Effector memory CD4-positive, alpha-beta T cell (primary cell): Measurements from ENCODE around the gene CLIC3.
A peak's percentile ranks its signal among the peaks of the same experiment; 100 is the strongest.

ENCODE experiments used
- DNase-seq, 3 donors: peaks; one replicate each; pipeline ENCODE4 v3.0.0-alpha.2; 2020
- H3K27ac ChIP-seq: 2 replicates; pipeline ENCODE4 v1.7.0; 2013; ENCODE audit warnings: mild to moderate bottlenecking, low read length, moderate library complexity; ENCODE audit not compliant: insufficient read depth, poor library complexity, severe bottlenecking
- H3K27me3 ChIP-seq: replicated peaks from 2 replicates; pipeline ENCODE4 v1.7.0; 2013; ENCODE audit warnings: mild to moderate bottlenecking, low read length; ENCODE audit not compliant: insufficient read depth, control insufficient read depth, poor library complexity, severe bottlenecking
- H3K36me3 ChIP-seq: 2 replicates; pipeline ENCODE4 v1.7.0; 2013; ENCODE audit warnings: mild to moderate bottlenecking, low read length, moderate library complexity; ENCODE audit not compliant: control insufficient read depth, insufficient read depth
- H3K4me1 ChIP-seq: 2 replicates; pipeline ENCODE4 v1.7.0; 2013; ENCODE audit warnings: low read length, mild to moderate bottlenecking; ENCODE audit not compliant: control insufficient read depth, insufficient read depth, poor library complexity, severe bottlenecking
- H3K4me3 ChIP-seq: 2 replicates; pipeline ENCODE4 v1.7.0; 2013; ENCODE audit warnings: low read length, low read depth, mild to moderate bottlenecking; ENCODE audit not compliant: insufficient read depth, poor library complexity, severe bottlenecking
- H3K9me3 ChIP-seq: 2 replicates; pipeline ENCODE4 v1.7.0; 2013; ENCODE audit warnings: mild to moderate bottlenecking, low read length, moderate library complexity; ENCODE audit not compliant: control insufficient read depth

Gene CLIC3

DNA sequence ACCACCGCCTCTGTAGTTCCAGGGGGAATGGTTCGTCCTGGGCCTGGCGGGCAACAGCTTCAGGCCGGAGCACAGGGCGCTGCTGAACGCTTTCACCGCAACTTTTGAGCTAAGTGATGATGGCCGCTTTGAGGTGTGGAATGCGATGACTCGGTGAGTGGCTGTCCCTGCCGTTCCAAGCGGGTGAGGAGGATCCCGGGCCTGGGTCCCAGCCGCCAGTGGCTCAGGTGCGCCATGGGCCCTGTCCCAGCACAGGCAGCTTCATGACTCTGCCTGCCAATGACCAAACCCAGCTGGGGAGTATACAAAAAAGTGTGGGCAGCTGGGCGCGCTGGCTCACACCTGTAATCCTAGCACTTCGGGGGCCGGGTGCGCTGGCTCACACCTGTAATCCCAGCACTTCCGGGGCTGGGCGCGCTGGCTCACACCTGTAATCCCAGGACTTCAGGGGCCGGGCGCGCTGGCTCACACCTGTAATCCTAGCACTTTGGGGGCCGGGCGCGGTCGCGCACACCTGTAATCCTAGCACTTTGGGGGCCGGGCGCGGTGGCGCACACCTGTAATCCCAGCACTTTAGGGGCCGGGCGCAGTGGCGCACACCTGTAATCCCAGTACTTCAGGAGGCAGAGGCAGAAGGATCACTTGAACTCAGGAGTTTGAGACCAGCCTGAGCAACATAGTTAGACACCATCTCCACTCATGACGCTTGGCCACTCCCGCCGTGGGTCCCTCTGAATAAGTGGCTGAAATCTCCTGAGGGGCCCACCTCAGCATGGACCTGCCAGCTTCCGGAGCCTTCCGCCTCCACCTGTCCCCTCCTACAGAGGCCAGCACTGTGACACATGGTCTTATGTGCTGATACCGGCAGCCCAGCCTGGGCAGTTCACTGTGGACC is 43.2 kb downstream of the CLIC3 start:
- Histone ChIP-seq H3K36me3 (no peaks in the 10 kb centered on the region), H3K9me3 (no peaks in the 10 kb centered on the region), H3K4me3 (no peak overlapping the region), H3K4me1 (peaks cover 12% of the 10 kb centered on the region), H3K27me3 (no peaks in the 10 kb centered on the region), H3K27ac (no peak overlapping the region)
- DNase-seq, result no peak

DNA sequence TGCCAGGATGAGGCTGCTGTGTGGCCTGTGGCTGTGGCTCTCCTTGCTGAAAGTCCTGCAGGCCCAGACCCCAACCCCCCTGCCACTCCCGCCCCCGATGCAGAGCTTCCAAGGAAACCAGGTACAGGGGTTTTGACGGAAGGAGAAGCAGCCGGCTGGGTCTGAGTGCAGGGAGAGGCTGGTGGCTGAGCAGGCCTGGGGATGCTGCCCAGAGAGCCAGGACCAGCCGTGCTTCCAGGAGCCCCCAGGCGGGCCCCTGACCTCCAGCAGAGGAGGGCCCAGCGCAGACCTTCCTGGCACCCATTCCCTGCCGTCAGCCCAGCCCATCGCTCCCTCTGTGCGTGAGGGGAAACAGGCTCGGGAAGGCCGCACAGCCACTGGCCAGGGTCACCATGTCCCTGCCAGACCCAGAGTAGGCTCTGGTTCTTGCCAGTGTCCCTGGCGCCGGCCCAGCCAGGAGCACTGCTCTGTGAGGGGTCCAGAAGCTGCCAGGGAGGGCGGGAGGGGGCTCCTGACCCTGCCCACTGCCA is 44.0 kb downstream of the CLIC3 start:
- no peaks in the 10 kb centered on the region for H3K36me3 ChIP-seq
- H3K9me3 ChIP-seq, result no peaks in the 10 kb centered on the region
- no peak for DNase-seq
- no peak overlapping the region for H3K27ac ChIP-seq
- H3K27me3 ChIP-seq, result no peaks in the 10 kb centered on the region
- peaks cover 12% of the 10 kb centered on the region for H3K4me1 ChIP-seq
- no peak overlapping the region for H3K4me3 ChIP-seq

DNA sequence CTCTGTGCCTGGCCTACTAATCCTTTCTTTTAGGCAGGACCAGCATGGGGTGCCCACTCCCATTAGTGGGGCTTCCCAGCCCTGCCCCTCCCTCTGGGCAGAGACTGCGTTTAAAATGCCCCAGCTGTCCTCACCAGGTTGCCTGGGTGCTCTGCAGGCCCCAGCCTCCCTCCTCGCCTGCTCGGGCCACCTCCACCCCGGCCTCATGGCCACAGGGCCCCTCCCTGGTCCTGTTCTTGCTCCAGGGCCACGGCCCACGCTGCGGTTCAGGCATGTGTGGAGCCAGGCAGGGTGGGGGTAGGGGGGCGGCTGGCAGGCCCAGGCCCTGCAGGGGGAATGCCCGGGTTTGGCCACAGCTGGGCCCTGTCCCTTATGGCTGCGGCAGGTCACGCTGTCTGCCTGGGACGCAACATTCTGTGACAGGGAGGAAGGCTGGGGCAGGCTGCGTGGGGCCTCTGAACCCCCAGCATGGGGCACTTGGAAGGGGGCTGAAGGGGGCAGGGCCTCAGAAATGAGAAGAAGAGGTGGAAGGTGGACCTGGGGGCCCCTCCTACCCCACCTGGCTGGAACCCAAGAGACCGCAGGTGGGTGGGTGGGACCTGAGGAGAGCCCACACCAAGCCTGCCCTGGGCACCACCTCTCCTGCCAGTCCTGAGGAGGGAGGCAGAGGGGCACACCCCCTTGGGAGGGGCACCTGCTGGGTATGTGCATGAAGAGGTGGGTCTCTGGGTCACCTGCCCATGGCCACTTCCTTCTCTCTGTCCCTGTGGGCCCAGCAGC is 44.6 kb downstream of the CLIC3 start, which contains the start of gene LCN12:
TSS of gene LCN12 (plus strand) at position 733 of the 780 bp plus-strand sequence. CDS start 55 bp downstream, outside the sequence.
- H3K4me1 ChIP-seq, result peaks cover 12% of the 10 kb centered on the region
- H3K36me3 ChIP-seq, result no peaks in the 10 kb centered on the region
- DNase-seq, result no peak
- H3K4me3 ChIP-seq, result no peak within 1 kb of the TSS
- no peaks in the 10 kb centered on the region for H3K27me3 ChIP-seq
- no peaks in the 10 kb centered on the region for H3K9me3 ChIP-seq
- no peak within 1 kb of the TSS for H3K27ac ChIP-seq

DNA sequence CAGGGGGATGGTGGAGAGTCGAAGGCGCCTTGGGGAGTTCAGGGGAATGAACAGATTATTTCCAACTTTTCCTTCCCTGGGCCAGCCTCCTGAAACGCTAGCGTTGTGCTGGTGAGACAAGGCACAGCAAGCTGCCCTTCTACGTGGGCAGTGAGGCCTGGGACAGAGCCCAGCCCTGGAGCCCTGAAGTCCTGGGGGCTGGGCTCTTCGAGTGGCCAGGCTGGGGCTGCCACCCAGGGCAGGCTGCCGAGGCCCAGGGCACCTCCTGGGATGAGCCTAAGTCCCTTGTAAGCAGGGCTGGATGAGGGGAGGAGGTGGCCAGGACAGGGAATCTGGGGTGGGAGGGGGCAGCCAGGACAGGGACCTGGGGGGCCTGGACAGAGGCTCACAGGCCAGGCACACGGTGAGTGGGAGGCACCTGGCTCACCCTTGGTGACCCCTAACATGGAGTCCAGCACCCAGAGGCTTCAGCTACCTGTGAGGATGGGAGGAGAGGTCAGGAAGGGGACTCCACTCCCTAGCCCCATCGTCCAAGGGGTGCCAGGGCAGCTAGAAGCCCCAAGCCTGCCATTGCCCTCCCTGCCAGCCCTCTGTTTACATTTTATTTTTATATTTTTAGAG is 45.6 kb downstream of the CLIC3 start:
- Histone ChIP-seq H3K4me1 (peaks cover 12% of the 10 kb centered on the region), H3K27ac (peak overlapping the region; percentile 72), H3K4me3 (peak overlapping the region; percentile 62), H3K27me3 (no peaks in the 10 kb centered on the region), H3K9me3 (no peaks in the 10 kb centered on the region), H3K36me3 (no peaks in the 10 kb centered on the region)
- DNase-seq, result no peak

DNA sequence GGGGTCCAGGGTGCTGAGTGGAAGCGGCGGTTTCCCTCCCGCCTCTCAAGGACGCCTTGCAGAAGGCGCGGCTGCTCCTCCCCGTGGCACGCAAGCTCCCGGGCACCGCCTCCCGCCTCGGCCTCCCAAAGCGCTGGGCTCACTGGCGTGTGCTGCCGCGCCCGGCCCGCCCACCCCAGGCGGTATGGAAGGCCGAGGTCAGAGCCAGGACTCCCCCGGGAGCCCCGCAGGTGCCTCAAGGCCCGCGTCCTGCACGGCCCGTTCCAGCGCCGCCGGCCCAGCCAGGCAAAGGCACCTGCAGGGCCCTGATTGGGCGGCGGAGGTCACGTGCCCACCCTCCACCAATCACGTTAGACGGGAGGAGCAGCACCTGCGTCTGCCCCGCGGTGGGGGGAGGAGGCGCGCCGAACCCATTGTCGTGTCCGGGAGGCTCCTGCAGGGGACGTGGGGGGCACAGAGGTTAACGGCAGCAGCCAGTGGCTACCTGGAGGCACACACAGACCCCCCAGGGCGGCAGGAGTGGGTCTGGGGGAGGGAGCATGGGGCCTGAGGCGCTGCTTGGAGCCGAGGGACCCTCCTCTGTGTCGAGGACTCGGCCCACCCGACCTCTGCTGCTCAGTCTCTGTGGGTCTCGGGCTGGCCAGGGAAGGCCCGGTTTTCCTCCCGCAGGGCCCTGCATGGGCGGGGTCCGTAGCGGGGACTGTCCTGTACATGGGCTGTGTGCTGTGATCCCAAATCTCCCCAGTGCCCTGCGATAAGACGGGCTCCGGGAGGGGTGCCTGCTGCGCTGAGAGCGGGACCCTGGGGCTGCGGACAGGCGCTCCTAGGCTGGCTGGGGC is 46.3 kb downstream of the CLIC3 start:
- H3K27ac ChIP-seq, result peak overlapping the region; percentile 72
- no peaks in the 10 kb centered on the region for H3K27me3 ChIP-seq
- H3K36me3 ChIP-seq, result no peaks in the 10 kb centered on the region
- no peaks in the 10 kb centered on the region for H3K9me3 ChIP-seq
- peak overlapping the region; percentile 62 for H3K4me3 ChIP-seq
- peaks cover 13% of the 10 kb centered on the region for H3K4me1 ChIP-seq
- peak; percentile 89 to 97 (median 95) for DNase-seq

DNA sequence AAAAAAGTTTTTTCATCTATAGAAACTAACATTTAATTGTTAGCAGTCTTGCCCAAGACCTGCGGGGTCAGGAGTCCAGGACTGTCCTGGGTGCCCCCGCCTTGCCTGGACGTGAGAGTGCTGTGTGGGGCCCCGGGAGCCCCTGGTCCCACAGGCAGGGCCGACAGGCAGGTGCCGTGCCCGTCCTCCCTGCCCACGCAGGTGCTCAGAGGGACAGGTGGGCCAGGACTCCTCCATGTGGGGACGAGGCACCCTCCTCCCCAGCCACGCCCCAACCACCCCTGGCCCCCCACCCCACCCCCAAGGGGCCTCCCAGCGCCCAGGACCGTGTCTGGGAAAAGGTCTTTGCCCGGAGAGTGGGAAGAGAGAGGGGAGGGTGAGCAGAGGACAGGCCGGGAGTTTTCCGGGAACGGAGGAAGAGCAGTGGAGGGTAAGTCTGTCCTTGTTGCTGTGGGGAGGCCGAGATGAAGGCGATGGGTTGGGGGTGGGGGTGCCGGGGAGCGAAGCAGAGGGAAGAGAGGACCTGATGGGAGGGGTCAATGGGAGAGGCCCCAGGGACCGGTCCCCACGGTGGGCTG is 47.0 kb downstream of the CLIC3 start:
- Histone ChIP-seq H3K9me3 (no peaks in the 10 kb centered on the region), H3K4me1 (peaks cover 17% of the 10 kb centered on the region), H3K27ac (peak overlapping the region; percentile 72), H3K36me3 (no peaks in the 10 kb centered on the region), H3K4me3 (peak overlapping the region; percentile 62), H3K27me3 (no peaks in the 10 kb centered on the region)
- no peak for DNase-seq

DNA sequence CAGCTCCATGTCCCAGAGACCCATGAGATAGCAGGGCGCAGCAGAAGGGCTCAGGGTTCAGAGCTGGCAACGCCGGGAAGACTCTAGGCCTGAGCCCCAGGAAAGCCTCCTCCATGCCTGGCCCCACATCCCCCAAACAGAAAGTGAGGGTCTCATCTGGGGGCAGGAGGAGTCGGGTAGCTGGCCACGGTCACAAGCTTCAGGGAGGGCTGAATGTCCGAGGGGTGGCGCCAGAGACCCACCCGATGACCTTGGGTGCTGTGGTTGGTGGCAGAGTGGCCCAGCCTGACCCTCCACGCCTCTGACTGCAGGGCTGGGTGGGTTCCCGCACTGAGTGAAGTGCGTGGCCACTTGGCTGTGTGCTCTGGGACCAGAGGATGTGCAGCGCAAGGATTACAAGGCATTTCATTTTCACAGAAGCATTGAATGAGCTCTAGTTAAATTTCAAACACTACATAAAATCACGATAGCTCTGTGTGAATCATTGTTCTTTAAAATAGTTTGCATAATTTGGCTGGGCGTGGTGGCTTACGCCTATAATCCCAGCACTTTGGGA is 48.3 kb downstream of the CLIC3 start:
- no peaks in the 10 kb centered on the region for H3K9me3 ChIP-seq
- H3K4me1 ChIP-seq, result peaks cover 23% of the 10 kb centered on the region
- no peak overlapping the region for H3K27ac ChIP-seq
- no peak for DNase-seq
- no peaks in the 10 kb centered on the region for H3K27me3 ChIP-seq
- H3K36me3 ChIP-seq, result no peaks in the 10 kb centered on the region
- no peak overlapping the region for H3K4me3 ChIP-seq

DNA sequence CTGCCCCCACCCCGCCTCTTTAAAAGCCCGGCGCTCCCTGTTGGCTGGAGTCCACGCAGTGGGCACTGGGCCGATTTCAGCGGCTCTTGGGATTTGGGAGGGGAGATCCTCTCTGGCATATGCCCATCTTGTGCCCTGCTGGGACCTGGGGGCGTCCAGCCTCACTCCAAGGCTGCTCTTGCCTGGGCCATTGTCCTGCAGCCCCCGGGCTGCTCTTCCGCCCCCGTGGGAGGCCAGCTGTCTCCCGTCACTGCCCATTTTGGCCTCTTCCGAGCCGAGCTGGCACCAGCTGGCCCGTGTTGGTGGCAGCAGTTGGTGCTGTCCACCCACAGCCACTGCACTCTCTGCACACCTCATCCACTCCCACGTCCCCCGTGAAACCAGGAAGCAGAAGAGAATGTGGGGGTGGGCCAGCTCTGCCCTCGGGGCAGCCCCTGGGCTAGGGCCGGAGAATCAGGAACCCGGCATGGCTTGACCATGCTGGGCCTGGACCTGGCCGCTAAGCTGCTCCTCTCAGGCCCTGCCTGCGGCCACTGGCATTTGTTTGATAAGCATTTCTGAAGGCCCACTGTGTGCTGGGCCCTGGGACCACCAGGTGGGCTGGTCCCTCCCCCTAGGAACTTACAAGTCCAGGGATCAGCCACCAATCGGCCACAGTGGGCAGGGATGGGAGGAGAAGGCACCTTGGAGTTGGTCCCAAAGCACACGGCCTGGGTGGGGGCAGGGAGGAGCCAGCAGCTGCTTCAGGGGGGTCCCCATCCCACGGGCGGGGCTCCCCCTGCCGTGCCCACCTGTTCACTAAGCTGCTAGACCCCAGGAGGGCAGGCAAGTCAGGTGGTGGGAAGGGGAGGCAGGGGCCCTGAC is 49.1 kb downstream of the CLIC3 start:
- no peaks in the 10 kb centered on the region for H3K27me3 ChIP-seq
- H3K4me1 ChIP-seq, result peaks cover 27% of the 10 kb centered on the region
- no peaks in the 10 kb centered on the region for H3K9me3 ChIP-seq
- H3K4me3 ChIP-seq, result no peak overlapping the region
- H3K36me3 ChIP-seq, result peaks cover 5% of the 10 kb centered on the region
- no peak for DNase-seq
- H3K27ac ChIP-seq, result no peak overlapping the region
